ENCODE data around the gene NLRC5.

The NLRC5 gene

GRCh38 chr16:57071831-57072582 lies 82.7 kb downstream of the NLRC5 start:
- H3K4me3 ChIP-seq (ENCODE audit: low read depth, low read length), result no peak overlapping the region
- ChIA-PET CTCF (interaction anchor here (0.7 to 6.3 kb wide), 8 partner anchors 10 to 96 kb away, joined by 3 to 60 read pairs (median 3); partner anchors contain the start of gene CPNE2), POLR2A (no interaction called here)
- TF ChIP-seq CTCF (IDR thresholded peaks at IDR 0.05; ENCODE audit: insufficient read depth, low read length, missing control alignments), result no peak
- DNase-seq (ENCODE audit: low read depth, low spot score), result no peak

- ChIA-PET CTCF (interaction anchor here (0.8 to 6.3 kb wide), 6 partner anchors 13 to 95 kb away, joined by 3 to 60 read pairs (median 4); partner anchors contain the start of gene CPNE2), POLR2A (no interaction called here)
- no peak for TF ChIP-seq CTCF (IDR thresholded peaks at IDR 0.05; ENCODE audit: insufficient read depth, low read length, missing control alignments)
- no peak overlapping the region for H3K4me3 ChIP-seq (ENCODE audit: low read depth, low read length)
- DNase-seq (ENCODE audit: low read depth, low spot score), result no peak
These were observed 83.4 kb downstream of the NLRC5 start for GRCh38 chr16:57072616-57073275.

GRCh38 chr16:57077714-57078113 lies 88.4 kb downstream of the NLRC5 start:
- DNase-seq (ENCODE audit: low read depth, low spot score), result no peak
- CTCF ChIA-PET, result interaction anchor here (1.7 to 6.3 kb wide), 3 partner anchors 8 to 341 kb away, joined by 4 to 60 read pairs (median 10); partner anchors contain the start of gene CPNE2
- H3K4me3 ChIP-seq (ENCODE audit: low read depth, low read length), result no peak overlapping the region
- no peak for TF ChIP-seq CTCF (IDR thresholded peaks at IDR 0.05; ENCODE audit: insufficient read depth, low read length, missing control alignments)
- POLR2A ChIA-PET, result interaction anchor here (1.6 kb wide), 1 partner anchor 10 kb away, joined by 4 read pairs; no protein-coding TSS in a partner anchor

GRCh38 chr16:57081744-57082143 lies 92.4 kb downstream of the NLRC5 start:
- ChIA-PET CTCF (interaction anchor here (0.7 to 9.6 kb wide), 8 partner anchors 10 to 100 kb away, joined by 3 to 197 read pairs (median 17); partner anchors contain the start of genes CPNE2, PSME3IP1 and RSPRY1), POLR2A (no interaction called here)
- H3K4me3 ChIP-seq (ENCODE audit: low read depth, low read length), result no peak overlapping the region
- no peak for DNase-seq (ENCODE audit: low read depth, low spot score)
- no peak for TF ChIP-seq CTCF (IDR thresholded peaks at IDR 0.05; ENCODE audit: insufficient read depth, low read length, missing control alignments)

- DNase-seq (ENCODE audit: low read depth, low spot score), result no peak
- ChIA-PET CTCF (interaction anchor here (1.0 to 9.6 kb wide), 21 partner anchors 8 to 334 kb away, joined by 3 to 197 read pairs (median 16); partner anchors contain the start of genes CPNE2, PSME3IP1 and RSPRY1), POLR2A (interaction anchor here (1.3 kb wide), 1 partner anchor 10 kb away, joined by 3 read pairs; the partner anchor contains the start of gene CPNE2)
- TF ChIP-seq CTCF (IDR thresholded peaks at IDR 0.05; ENCODE audit: insufficient read depth, low read length, missing control alignments), result no peak
- H3K4me3 ChIP-seq (ENCODE audit: low read depth, low read length), result no peak overlapping the region
These were observed 93.3 kb downstream of the NLRC5 start for GRCh38 chr16:57082664-57083063.

All from AG04449 (cell line).